NOMO-1 (cell line): Measurements from ENCODE around the gene MTMR1.

Source experiments
- DNase-seq, 2 experiments: peaks; one replicate each; lab custom pipeline; 2025; ENCODE audit not compliant: unreplicated experiment in 2 of 2; lab: John Stamatoyannopoulos, UW

Gene MTMR1

GRCh38 chrX:150775569-150776350, 82.6 kb downstream of the MTMR1 start:
- DNase-seq: no peak

- no peak for DNase-seq
Observed at GRCh38 chrX:150777328-150777992, 84.3 kb downstream of the MTMR1 start.

- DNase-seq: no peak
Observed at GRCh38 chrX:150779385-150779784, 86.2 kb downstream of the MTMR1 start.

GRCh38 chrX:150781677-150782076, 88.5 kb downstream of the MTMR1 start:
- no peak for DNase-seq

- DNase-seq: no peak
Observed at GRCh38 chrX:150790021-150790420, 96.8 kb downstream of the MTMR1 start.

GRCh38 chrX:150792949-150793527, 99.8 kb downstream of the MTMR1 start:
- no peak for DNase-seq

GRCh38 chrX:150805736-150806135, 112.5 kb downstream of the MTMR1 start:
- no peak for DNase-seq

- no peak for DNase-seq
Observed at GRCh38 chrX:150806827-150807226, 113.6 kb downstream of the MTMR1 start.

- no peak for DNase-seq
Observed at GRCh38 chrX:150813922-150814321, 120.7 kb downstream of the MTMR1 start.
